ENCODE data around the gene L3HYPDH.

Gene L3HYPDH

GRCh38 chr14:59483819-59484638, at the start of gene L3HYPDH, which contains the start of gene JKAMP:
L3HYPDH (minus strand) TSS chr14:59484408; CDS start chr14:59484316, 92 bp downstream.
JKAMP (plus strand) TSS chr14:59484517; CDS start chr14:59484590, 73 bp downstream.
- TF ChIP-seq CTCF (IDR thresholded peaks at IDR 0.05; ENCODE audit: low read length, missing control alignments), result peak; percentile 50
- DNase-seq (ENCODE audit: low read depth), result peak; percentile 95
- peak within 1 kb of the TSS; percentile 77 for H3K4me3 ChIP-seq (replicated peaks; ENCODE audit: low read depth, low read length)

GRCh38 chr14:59532419-59532818, 48.2 kb upstream of the L3HYPDH start:
- TF ChIP-seq CTCF (IDR thresholded peaks at IDR 0.05; ENCODE audit: low read length, missing control alignments), result no peak
- DNase-seq (ENCODE audit: low read depth), result no peak
- H3K4me3 ChIP-seq (replicated peaks; ENCODE audit: low read depth, low read length), result no peak overlapping the region

- TF ChIP-seq CTCF (IDR thresholded peaks at IDR 0.05; ENCODE audit: low read length, missing control alignments), result no peak
- no peak for DNase-seq (ENCODE audit: low read depth)
- no peak overlapping the region for H3K4me3 ChIP-seq (replicated peaks; ENCODE audit: low read depth, low read length)
Measured at GRCh38 chr14:59530349-59530748, 46.1 kb upstream of the L3HYPDH start.

- TF ChIP-seq CTCF (IDR thresholded peaks at IDR 0.05; ENCODE audit: low read length, missing control alignments), result no peak
- DNase-seq (ENCODE audit: low read depth), result no peak
- H3K4me3 ChIP-seq (replicated peaks; ENCODE audit: low read depth, low read length), result no peak overlapping the region
Measured at GRCh38 chr14:59529189-59529588, 45.0 kb upstream of the L3HYPDH start.

GRCh38 chr14:59520224-59520623, 36.0 kb upstream of the L3HYPDH start:
- no peak overlapping the region for H3K4me3 ChIP-seq (replicated peaks; ENCODE audit: low read depth, low read length)
- no peak for DNase-seq (ENCODE audit: low read depth)
- no peak for TF ChIP-seq CTCF (IDR thresholded peaks at IDR 0.05; ENCODE audit: low read length, missing control alignments)

GRCh38 chr14:59511916-59512575, 27.8 kb upstream of the L3HYPDH start:
- peak; percentile 56 for TF ChIP-seq CTCF (IDR thresholded peaks at IDR 0.05; ENCODE audit: low read length, missing control alignments)
- DNase-seq (ENCODE audit: low read depth), result no peak
- no peak overlapping the region for H3K4me3 ChIP-seq (replicated peaks; ENCODE audit: low read depth, low read length)

All from fibroblast of pulmonary artery (primary cell).